Epithelial cell of proximal tubule (primary cell): Measurements from ENCODE around the gene NCOA4. TPM values are rescaled to one million over a fixed set of nuclear protein-coding genes. Genes with fewer than 3 reads are reported as not detected.

Experiments used
- DNase-seq: peaks from one replicate; pipeline ENCODE4 v3.0.0-alpha.2; 2011; ENCODE audit warnings: low read depth
- H3K4me3 ChIP-seq: 2 replicates; pipeline ENCODE4 v1.5.1; 2011; ENCODE audit warnings: low read depth, mild to moderate bottlenecking, low read length
- total RNA-seq: library from RNA; depleted of rRNA; stranded (reverse); fragments of >200 nt; gene quantifications from 2 replicates; pipeline ENCODE4 v1.2.3, GENCODE V29; 2015
- TF ChIP-seq, protein P1 (sequence below): conservative IDR thresholded peaks from 2 replicates; pipeline ENCODE4 v1.5.1; 2012; ENCODE audit warnings: low read depth, mild to moderate bottlenecking, low read length

The NCOA4 gene
- total RNA-seq, 1 donor from 2014 or later, result 90.2 TPM

DNA sequence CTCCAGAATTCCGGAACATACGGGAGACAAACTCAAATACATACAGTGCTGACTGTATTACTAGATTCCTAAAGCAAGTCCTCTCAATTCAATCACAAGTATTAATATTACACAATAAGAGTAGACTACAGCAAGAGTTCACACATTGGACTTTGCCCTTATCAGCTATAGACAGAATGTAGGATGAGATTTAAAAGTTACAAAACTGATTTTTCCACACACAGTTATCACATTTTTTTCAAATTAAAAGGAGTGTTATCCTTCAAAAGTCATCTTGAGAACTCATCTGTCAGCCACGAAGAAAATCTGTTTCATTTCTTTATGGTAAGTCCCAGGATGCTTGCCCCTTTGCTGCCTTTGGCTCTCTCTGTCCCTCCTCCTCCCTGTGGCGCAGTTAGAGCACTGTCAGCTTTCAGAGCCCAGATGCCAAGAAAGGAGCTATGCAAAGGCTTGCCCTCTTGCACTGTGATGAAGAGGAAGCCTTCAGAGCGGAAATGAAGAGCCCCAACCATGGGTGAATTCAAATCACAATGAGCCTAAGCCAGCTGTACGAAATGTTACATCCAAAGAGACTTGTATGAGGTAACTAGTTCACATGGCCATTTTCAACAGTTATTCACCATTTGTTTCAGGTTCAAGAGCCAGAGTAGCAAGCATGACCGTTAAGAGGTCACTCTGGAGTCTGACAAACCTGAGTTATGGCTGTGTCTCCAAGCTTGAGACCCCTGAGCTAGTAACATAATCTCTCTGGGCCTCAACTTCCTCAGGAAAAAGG, 10.7 kb downstream of the NCOA4 start:
- DNase-seq, result no peak
- TF ChIP-seq, protein P1, sequence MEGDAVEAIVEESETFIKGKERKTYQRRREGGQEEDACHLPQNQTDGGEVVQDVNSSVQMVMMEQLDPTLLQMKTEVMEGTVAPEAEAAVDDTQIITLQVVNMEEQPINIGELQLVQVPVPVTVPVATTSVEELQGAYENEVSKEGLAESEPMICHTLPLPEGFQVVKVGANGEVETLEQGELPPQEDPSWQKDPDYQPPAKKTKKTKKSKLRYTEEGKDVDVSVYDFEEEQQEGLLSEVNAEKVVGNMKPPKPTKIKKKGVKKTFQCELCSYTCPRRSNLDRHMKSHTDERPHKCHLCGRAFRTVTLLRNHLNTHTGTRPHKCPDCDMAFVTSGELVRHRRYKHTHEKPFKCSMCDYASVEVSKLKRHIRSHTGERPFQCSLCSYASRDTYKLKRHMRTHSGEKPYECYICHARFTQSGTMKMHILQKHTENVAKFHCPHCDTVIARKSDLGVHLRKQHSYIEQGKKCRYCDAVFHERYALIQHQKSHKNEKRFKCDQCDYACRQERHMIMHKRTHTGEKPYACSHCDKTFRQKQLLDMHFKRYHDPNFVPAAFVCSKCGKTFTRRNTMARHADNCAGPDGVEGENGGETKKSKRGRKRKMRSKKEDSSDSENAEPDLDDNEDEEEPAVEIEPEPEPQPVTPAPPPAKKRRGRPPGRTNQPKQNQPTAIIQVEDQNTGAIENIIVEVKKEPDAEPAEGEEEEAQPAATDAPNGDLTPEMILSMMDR, result no peak
- no peak overlapping the region for H3K4me3 ChIP-seq

DNA sequence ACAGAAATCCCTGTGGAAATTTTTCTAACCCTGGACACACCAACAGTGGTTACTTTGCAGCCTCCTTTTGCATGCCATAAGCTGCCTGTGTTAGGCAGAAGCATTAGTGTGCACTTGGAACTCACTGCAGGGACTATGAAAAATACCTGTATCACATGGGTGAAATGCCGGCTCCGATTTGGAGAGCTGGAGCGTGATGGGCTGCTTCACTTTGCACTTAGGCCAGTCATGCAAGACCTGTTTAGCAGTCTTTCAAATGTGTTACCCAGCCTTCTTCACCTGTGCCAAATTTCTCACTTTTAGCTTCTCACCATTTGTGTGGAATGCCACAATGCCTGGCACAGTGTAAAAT, 11.3 kb downstream of the NCOA4 start:
- TF ChIP-seq, protein P1, result no peak
- no peak for DNase-seq
- no peak overlapping the region for H3K4me3 ChIP-seq

DNA sequence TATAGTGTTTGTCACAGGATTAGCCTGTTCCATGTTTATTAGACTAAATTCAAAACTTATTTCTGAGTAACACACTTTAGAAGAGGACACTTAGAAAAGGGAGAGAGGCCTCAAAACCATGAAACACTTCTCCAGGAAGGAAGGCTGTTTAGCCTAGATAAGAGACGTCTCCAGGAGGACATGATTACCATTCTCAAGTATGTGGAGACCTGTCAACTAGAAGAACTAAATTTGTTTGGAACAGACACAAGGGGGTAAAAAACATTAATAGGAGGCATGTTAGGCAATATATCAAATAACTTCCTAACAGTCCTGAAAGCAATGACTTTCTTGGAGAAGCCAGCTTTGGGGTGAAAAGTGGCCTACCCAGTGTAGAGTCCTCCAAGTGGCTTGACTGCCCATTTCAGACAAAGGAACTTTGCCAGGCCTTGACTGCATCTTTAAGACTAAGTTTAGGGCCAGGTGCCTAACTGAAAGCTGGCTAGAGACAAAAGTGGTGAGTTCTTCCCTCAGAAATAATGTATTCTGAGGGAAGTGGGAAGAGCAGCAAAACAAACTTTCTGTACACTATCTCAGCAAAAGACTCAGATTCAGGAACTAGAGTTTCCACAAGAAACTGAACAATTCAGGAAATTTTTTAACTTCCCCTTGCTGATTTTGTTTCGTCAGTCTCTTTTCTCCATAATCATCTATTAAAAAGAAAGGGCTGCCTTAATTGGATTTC, 11.8 kb downstream of the NCOA4 start:
- TF ChIP-seq, protein P1, result no peak
- DNase-seq, result no peak
- H3K4me3 ChIP-seq, result no peak overlapping the region

DNA sequence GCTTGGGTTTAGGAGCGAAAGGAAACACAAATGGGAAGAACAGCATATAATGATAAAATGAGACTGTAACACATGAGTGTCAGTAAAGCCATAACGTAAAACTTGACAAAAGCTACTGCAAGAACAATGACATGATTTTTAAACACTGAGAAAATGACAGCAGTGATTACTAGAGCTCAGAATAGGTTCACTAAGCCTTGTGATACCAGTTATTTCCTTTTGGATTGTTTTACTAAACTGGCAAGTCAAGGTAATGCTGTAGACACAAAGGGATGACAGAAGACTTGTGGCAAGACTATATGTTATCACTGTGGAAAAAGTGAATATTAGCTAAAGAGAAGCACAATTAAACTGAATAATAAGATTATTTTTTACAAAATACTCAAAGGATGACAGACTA, 12.7 kb downstream of the NCOA4 start:
- no peak for DNase-seq
- H3K4me3 ChIP-seq, result no peak overlapping the region
- TF ChIP-seq, protein P1, result no peak

DNA sequence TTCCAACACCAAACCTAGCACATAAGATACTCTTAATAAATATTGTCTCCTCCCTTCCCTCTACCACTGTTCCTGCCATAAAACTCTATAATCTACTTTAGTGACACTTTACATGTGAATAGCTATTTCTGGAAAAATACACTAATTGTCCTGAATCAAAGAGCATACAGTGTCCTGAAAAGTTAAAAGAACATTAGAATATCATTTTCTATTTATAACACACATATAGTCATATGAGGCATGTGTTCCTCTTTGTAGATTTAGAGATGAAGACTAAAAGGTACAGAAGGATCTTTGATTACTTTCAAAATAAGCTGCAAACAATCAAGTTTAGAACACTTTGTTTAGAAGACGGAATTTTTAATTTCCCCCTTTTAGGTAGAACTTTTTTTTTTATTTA, 13.6 kb downstream of the NCOA4 start:
- no peak overlapping the region for H3K4me3 ChIP-seq
- TF ChIP-seq, protein P1, result no peak
- DNase-seq, result no peak

DNA sequence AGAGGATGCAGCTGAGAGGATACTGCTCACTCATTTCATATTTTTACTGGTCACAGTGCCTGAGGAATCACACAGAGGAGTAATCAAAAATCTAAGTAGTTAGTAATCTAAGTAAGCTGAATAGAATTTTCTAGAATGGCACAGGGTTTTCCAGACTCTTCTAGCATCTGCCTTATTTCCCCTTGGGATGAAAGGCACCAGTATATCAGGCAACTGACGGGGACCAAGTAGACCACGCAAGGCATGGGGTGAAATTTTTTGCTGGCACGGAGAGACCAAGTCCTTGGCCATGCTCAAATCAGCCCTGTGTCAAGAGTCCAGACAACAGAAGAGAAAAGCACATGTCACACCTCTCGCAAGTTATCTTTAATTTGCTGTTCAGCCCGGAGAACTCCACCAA, 14.2 kb downstream of the NCOA4 start:
- DNase-seq, result no peak
- TF ChIP-seq, protein P1, result no peak
- no peak overlapping the region for H3K4me3 ChIP-seq
